ENCODE measurements around the gene TNFAIP3. TPM values are rescaled to one million over a fixed set of nuclear protein-coding genes. Genes with fewer than 3 reads are reported as not detected.

TNFAIP3 gene
- total RNA-seq, 1 donor from 2014 or later: 19.9 TPM

- DNase-seq: no peak
Observed at GRCh38 chr6:137923866-137924653, 57.0 kb downstream of the TNFAIP3 start.

DNA sequence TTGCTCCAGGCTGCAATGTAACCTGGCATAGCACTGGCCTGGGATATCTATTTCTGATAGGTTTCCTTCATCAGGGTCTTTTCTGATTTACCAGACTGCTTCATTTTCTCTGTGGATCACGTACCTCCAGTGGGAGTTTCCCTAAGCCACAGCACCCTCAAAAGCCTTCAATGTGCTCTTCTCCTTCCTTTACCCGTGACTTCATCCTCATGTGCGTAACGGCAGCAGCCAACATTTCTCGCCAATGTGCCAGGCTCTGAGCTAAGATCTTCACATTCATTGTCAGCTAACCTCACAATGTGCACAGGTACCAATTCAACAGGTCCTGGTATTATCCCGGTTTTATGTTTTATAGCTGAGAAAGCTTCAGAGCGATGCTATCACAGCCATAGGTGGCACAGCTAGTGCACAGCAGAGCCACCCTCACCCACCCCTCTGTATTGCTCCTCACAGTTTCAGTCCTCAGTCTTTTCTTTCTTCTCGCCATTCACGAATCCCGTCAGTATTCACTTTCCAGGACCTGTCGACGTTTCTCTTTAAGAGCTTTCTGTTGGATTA lies 58.2 kb downstream of the TNFAIP3 start:
- DNase-seq: no peak

DNA sequence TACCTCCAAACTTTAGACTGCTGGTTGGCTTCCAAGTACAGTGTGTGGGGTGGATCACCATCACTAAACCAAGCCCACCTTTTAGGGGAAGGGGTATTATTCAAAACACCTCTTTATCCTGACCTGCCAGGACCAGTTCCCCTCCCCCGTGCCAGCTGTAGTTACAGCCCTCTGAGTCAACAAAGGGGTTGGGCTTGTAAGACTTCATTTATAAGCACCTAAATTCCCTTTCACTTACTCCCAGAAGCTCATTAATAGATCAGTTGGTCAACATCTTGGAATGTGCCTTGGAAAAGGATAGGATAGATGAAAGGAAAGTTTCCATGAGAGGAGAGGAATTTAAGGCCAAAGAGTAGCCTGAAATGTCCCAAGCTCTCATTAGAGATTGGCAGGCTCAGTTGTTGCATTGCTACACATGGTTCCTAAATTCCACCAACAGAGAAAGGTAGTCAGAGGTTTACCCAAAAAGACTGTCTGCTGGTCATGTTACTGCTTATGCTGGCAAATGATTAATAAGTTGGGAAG lies 59.2 kb downstream of the TNFAIP3 start:
- peak; percentile 54 for DNase-seq

- DNase-seq: peak; percentile 35
Observed at GRCh38 chr6:137926985-137927384, 59.9 kb downstream of the TNFAIP3 start.

DNA sequence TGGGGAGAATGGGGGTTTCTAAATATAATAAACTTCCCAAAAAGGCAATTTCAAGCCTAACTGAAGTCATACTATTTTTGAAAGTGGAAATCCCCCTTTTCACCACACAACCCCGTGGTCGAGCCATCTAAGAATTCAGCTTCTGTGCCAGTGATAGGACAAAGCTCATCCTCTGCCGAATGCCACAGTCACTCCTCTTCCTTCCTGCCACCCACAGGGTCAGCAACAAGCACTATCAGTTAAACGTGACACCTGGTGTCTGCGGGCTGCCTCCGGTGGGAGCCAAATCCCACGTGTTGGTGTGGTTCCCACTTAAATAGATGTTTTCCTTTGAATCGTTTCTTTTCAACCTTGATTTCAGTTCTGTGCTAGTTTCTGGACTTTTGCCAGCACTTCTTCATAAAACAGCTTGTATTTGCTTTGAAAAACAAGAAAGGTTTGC lies 60.7 kb downstream of the TNFAIP3 start:
- DNase-seq: peak; percentile 46

DNA sequence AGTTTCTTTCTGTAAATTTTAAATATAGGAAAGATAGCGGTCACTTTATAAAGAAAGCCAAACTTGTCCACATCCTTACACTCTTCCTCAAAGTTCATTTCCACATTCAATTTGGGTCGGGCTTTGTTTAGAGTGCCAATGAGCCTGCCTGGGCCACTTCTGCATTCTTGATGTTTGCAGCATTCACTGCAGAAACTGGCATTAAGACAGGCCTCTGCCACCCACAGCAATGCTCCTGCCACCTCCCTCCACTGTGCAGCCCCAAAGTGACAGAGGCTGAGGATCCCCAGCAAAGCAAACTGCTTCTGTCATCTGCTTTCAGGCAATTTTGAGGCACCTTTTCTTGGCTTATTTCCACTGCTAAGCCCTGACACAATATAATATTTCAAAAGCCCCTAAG lies 61.2 kb downstream of the TNFAIP3 start:
- peak; percentile 22 for DNase-seq

DNA sequence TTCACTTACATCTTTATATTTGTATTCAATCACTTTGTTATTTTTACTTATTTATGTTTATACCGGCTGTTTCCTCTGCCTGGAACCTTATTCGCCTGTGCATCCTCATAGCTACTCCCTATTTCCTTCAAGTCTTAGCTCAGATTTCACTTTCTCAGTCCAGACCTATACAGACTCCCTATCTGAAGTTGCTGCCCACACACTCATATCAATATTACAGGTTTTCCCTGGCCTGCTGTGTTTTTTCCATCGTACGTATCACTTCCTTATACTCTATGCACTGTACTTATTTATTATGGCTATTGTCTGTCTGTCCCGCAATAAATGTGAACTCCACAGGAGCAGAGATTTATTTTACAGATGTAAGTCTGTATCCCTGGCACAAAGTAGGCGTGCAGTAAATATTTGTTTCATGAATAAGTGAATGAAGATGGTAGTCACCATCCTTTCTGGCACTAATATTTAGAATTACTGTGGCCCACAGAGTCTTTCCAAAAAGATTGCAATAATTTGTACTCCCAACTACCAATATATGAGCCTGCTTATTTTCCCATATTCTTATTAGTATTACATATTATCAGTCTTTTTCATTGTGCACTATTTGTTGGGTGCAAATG lies 64.9 kb downstream of the TNFAIP3 start:
- no peak for DNase-seq

Other genes with a start within 250 kb of the TNFAIP3 start
- 42.1 TPM for gene PERP, start 240.2 kb downstream of the TNFAIP3 start, total RNA-seq

Data from tongue (tissue), 2 donors.